K562 (cell line): Measurements from ENCODE around the gene PTPRG. TPM values are rescaled to one million over a fixed set of nuclear protein-coding genes. Genes with fewer than 3 reads are reported as not detected.

ENCODE experiments used
- ATAC-seq: fragments of 200-7000 bp; cut with Tn5 transposase; 3 replicates; pipeline ENCODE4 v1.9.1; 2020; ENCODE audit warnings: moderate library complexity
- BruUV-seq: library from RNA; stranded (reverse); fragments of 400-500 nt; replicated peaks from 2 replicates; lab custom pipeline; 2021; lab: Mats Ljungman, UMichigan
- CTCF ChIA-PET: fragments of 300-600 bp; formaldehyde crosslinking; extraction: SDS; loops from one replicate; lab custom pipeline; 2021; ENCODE audit warnings: low intra/inter-chr PET ratio; lab: Yijun Ruan, JAX
- POLR2A ChIA-PET: fragments of 300-600, 350-650 bp; sonication (Branson Sonifier 250); formaldehyde crosslinking; extraction: SDS; loops from one replicate; lab custom pipeline; 2021; ENCODE audit warnings: antibody characterized with exemption, inconsistent platforms; lab: Yijun Ruan, JAX
- DNase-seq, 4 experiments: peaks; one replicate each; pipeline versions ENCODE4 v3.0.0 to v3.0.0-alpha.2; 2011 to 2018; ENCODE audit warnings: low spot score in 3 of 4, mixed read lengths in 3 of 4; ENCODE audit errors: extremely low read depth in 1 of 4
- FAIRE-seq: peaks from 2 replicates; lab custom pipeline; 2011; peaks lifted over from hg19 to GRCh38; lab: Jason Lieb, UNC
- H2AFZ ChIP-seq: 2 replicates; pipeline ENCODE4 v1.6.0; 2011; ENCODE audit warnings: low read depth, low read length, control low read depth, inconsistent platforms
- H3K27ac ChIP-seq: fragments of 200-600 bp; 3 replicates; pipeline ENCODE4 v1.8.0; 2011; ENCODE audit warnings: low read depth, mild to moderate bottlenecking, control low read depth, inconsistent platforms, low read length, moderate library complexity, mixed read lengths; ENCODE audit errors: extremely low read depth
- H3K27me3 ChIP-seq, 2 experiments: fragments of 300-600 bp in 1 of 2; 2 replicates in 1 of 2; 3 replicates in 1 of 2; pipeline versions ENCODE4 v1.6.0 to v1.8.0; 2011; ENCODE audit warnings: inconsistent platforms in 2 of 2, low read length in 2 of 2, mild to moderate bottlenecking in 1 of 2, mixed read lengths in 1 of 2, moderate library complexity in 1 of 2; ENCODE audit not compliant: control insufficient read depth in 2 of 2, insufficient read depth in 2 of 2
- H3K36me3 ChIP-seq: fragments of 300-600 bp; 3 replicates; pipeline ENCODE4 v1.8.0; 2011; ENCODE audit warnings: mild to moderate bottlenecking, low read length, inconsistent platforms; ENCODE audit not compliant: control insufficient read depth, insufficient read depth
- H3K4me1 ChIP-seq, 2 experiments: fragments of 200-600 bp in 1 of 2; replicated peaks in 1 of 2; 2 replicates in 1 of 2; 3 replicates in 1 of 2; pipeline versions ENCODE4 v1.5.1 to v1.8.0; 2011; ENCODE audit warnings: inconsistent platforms in 2 of 2, low read length in 2 of 2, mild to moderate bottlenecking in 1 of 2, mixed read lengths in 1 of 2, moderate library complexity in 1 of 2; ENCODE audit not compliant: control insufficient read depth in 2 of 2, insufficient read depth in 2 of 2
- H3K4me2 ChIP-seq: 2 replicates; pipeline ENCODE4 v1.6.1; 2011; ENCODE audit warnings: low read length, control low read depth, inconsistent platforms, mixed read lengths; ENCODE audit not compliant: insufficient read depth
- H3K4me3 ChIP-seq: fragments of 200-600 bp; sonication (generic), shearing (Covaris generic); 2 replicates; pipeline ENCODE4 v1.5.1; 2016; ENCODE audit warnings: control low read depth, inconsistent platforms
- H3K79me2 ChIP-seq: fragments of 200-600 bp; 3 replicates; pipeline ENCODE4 v1.8.0; 2011; ENCODE audit warnings: low read length, inconsistent platforms; ENCODE audit not compliant: control insufficient read depth, insufficient read depth
- H3K9ac ChIP-seq, 2 experiments: 2 replicates each; pipeline versions ENCODE4 v1.6.0 to v1.6.1; 2011; ENCODE audit warnings: low read depth in 2 of 2, low read length in 2 of 2, control low read depth in 1 of 2, inconsistent platforms in 1 of 2, mild to moderate bottlenecking in 1 of 2, mixed read lengths in 1 of 2; ENCODE audit not compliant: insufficient read depth in 1 of 2
- H3K9me1 ChIP-seq: one replicate; pipeline ENCODE4 v1.6.0; 2011; ENCODE audit warnings: inconsistent platforms, mild to moderate bottlenecking, low read length, moderate library complexity; ENCODE audit not compliant: control insufficient read depth, insufficient read depth
- H3K9me3 ChIP-seq: replicated peaks from 2 replicates; pipeline ENCODE4 v1.5.1; 2011; ENCODE audit warnings: low read depth, low read length, inconsistent platforms; ENCODE audit not compliant: control insufficient read depth, insufficient read depth
- H4K20me1 ChIP-seq: replicated peaks from 2 replicates; pipeline ENCODE4 v1.6.1; 2011; ENCODE audit warnings: low read length, inconsistent platforms, mixed read lengths; ENCODE audit not compliant: control insufficient read depth, insufficient read depth
- BACH1 ChIP-seq: fragments of 200-800 bp; sonication (Bioruptor generic); IDR thresholded peaks from 2 replicates; pipeline ENCODE4 v1.6.1; 2016; ENCODE audit warnings: missing genetic modification characterization, missing compliant biosample characterization
- ELF4 ChIP-seq: fragments of 450-650 bp; formaldehyde crosslinking; IDR thresholded peaks from 2 replicates; pipeline ENCODE4 v1.4.0; 2022; ENCODE audit warnings: missing genetic modification characterization
- FOXJ2 ChIP-seq: fragments of 200-800 bp; sonication (Bioruptor generic); IDR thresholded peaks from 2 replicates; pipeline ENCODE4 v1.6.1; 2016; ENCODE audit warnings: missing genetic modification characterization, missing compliant biosample characterization
- HNRNPH1 ChIP-seq: fragments of 200-400 bp; formaldehyde crosslinking; optimal IDR thresholded peaks from 2 replicates; pipeline ENCODE3; 2017; ENCODE audit warnings: low read depth, mild to moderate bottlenecking, low read length, moderate library complexity
- KAT8 ChIP-seq: fragments of 450-650 bp; IDR thresholded peaks from 2 replicates; pipeline ENCODE4 v1.6.1; 2016; ENCODE audit warnings: low read depth, mild to moderate bottlenecking
- LEF1 ChIP-seq: fragments of 450-650 bp; IDR thresholded peaks from 2 replicates; pipeline ENCODE4 v1.6.1; 2016; ENCODE audit warnings: mild to moderate bottlenecking
- MIER1 ChIP-seq: fragments of 450-650 bp; IDR thresholded peaks from 2 replicates; pipeline ENCODE4 v1.6.1; 2016; ENCODE audit warnings: antibody characterized with exemption, mild to moderate bottlenecking, low read depth
- NCOA1 ChIP-seq: fragments of 450-650 bp; IDR thresholded peaks from 2 replicates; pipeline ENCODE4 v1.6.1; 2016; ENCODE audit warnings: low read depth
- NFATC3 ChIP-seq: fragments of 450-650 bp; IDR thresholded peaks from 2 replicates; pipeline ENCODE4 v1.6.1; 2017; ENCODE audit warnings: mild to moderate bottlenecking
- RB1 ChIP-seq: fragments of 450-650 bp; IDR thresholded peaks from 2 replicates; pipeline ENCODE4 v1.6.1; 2017; ENCODE audit warnings: low read depth, mild to moderate bottlenecking
- SNIP1 ChIP-seq: fragments of 450-650 bp; IDR thresholded peaks from 2 replicates; pipeline ENCODE4 v1.7.1; 2017; ENCODE audit warnings: low read depth, mild to moderate bottlenecking
- SRSF9 ChIP-seq: fragments of 200-400 bp; formaldehyde crosslinking; IDR thresholded peaks from 2 replicates; pipeline ENCODE4 v1.6.1; 2017; ENCODE audit warnings: low read depth, low read length, borderline replicate concordance
- STAT5B ChIP-seq: fragments of 250-450 bp; sonication (Bioruptor Pico); IDR thresholded peaks from 2 replicates; pipeline ENCODE4 v1.8.0; 2021; ENCODE audit warnings: mild to moderate bottlenecking, inconsistent platforms
- ZNF146 ChIP-seq: IDR thresholded peaks from one replicate; pipeline ENCODE4 v1.6.1; 2018; ENCODE audit warnings: missing compliant biosample characterization; ENCODE audit not compliant: unreplicated experiment
- WGBS: fragments of 100-300 bp; shearing (Covaris generic); methylation state at CpG from one replicate; pipeline ENCODE4 v1.1.6; 2016; ENCODE audit warnings: low coverage, mixed read lengths; ENCODE audit not compliant: insufficient coverage; ENCODE audit errors: missing lambda C conversion rate; 5-methylcytosine and 5-hydroxymethylcytosine counted together
- in situ Hi-C: fragments of 300-500 bp; cut with MboI; formaldehyde crosslinking; loops from 4 replicates; pipeline ENCODE4 v1.15.0; 2018; ENCODE audit warnings: inconsistent platforms, mixed read lengths
- intact Hi-C: fragments of 100-400 bp; cut with micrococcal nuclease; formaldehyde crosslinking; loops from 2 replicates; pipeline ENCODE4 v1.14.2; 2022
- polyA plus RNA-seq, 8 experiments: library from polyadenylated mRNA; depleted of rRNA in 4 of 8; stranded (reverse) in 5 of 8; unstranded in 3 of 8; fragments of >200 nt; fragmentation: Nextera tagmentation in 2 of 8; fragmentation: Illumina TruSeq in 1 of 8; extraction: Ambion mirVana in 2 of 8; extraction: Trizol in 1 of 8; gene quantifications; 2 replicates each; pipeline versions ENCODE4 v1.2.1 to v1.2.3, GENCODE V29; 2011 to 2014; ENCODE audit warnings: inconsistent platforms in 1 of 8, missing spikeins in 1 of 8
- total RNA-seq, 7 experiments: library from RNA; depleted of rRNA in 6 of 7; stranded (reverse); fragments of >200 nt in 6 of 7; fragmentation: Illumina TruSeq in 2 of 7; extraction: Trizol in 2 of 7; gene quantifications; 2 replicates each; pipeline versions ENCODE4 v1.2.1 to v1.2.3, GENCODE V29; 2011 to 2021; ENCODE audit warnings: low replicate concordance in 1 of 7
- TF ChIP-seq, protein P1 (sequence below): fragments of 250-450 bp; sonication (Bioruptor Pico); IDR thresholded peaks from 2 replicates; pipeline ENCODE4 v1.5.0; 2021

PTPRG gene
- total and polyA plus RNA-seq, 9 of the 15 experiments (the other 6 are each of a cell fraction or from before 2014, with no cell fraction given): 0.16 TPM; not detected in 8

- no peak for FAIRE-seq
- intact Hi-C loops: no loop called here
- no peak for ATAC-seq
- Histone ChIP-seq H2AFZ (no peak overlapping the region), H3K9me1 (no peaks in the 10 kb centered on the region), H3K27me3 (no peaks in the 10 kb centered on the region), H3K4me3 (no peak overlapping the region), H3K27ac (no peak overlapping the region), H3K4me2 (no peak overlapping the region), H3K9ac (no peak overlapping the region), H3K9me3 (no peaks in the 10 kb centered on the region), H3K79me2 (no peaks in the 10 kb centered on the region), H3K4me1 (no peaks in the 10 kb centered on the region), H4K20me1 (no peaks in the 10 kb centered on the region)
- ChIA-PET CTCF (no interaction called here), POLR2A (no interaction called here)
- 2% methylated on average over 5 of the region's 6 CpGs for WGBS
- no TSS peak for BruUV-seq
- DNase-seq: no peak
- in situ Hi-C loops: no loop called here
- no peak for TF ChIP-seq RB1
- TF ChIP-seq SRSF9: no peak
- TF ChIP-seq SNIP1: no peak
- no peak for TF ChIP-seq BACH1 (tag)
- TF ChIP-seq KAT8: no peak
- no peak for TF ChIP-seq NCOA1
- no peak for TF ChIP-seq MIER1
- no peak for TF ChIP-seq NFATC3
- no peak for TF ChIP-seq ELF4 (CRISPR knock-in tag)
- no peak for TF ChIP-seq FOXJ2
- no peak for TF ChIP-seq STAT5B (CRISPR knock-in tag)
- TF ChIP-seq, protein P1, sequence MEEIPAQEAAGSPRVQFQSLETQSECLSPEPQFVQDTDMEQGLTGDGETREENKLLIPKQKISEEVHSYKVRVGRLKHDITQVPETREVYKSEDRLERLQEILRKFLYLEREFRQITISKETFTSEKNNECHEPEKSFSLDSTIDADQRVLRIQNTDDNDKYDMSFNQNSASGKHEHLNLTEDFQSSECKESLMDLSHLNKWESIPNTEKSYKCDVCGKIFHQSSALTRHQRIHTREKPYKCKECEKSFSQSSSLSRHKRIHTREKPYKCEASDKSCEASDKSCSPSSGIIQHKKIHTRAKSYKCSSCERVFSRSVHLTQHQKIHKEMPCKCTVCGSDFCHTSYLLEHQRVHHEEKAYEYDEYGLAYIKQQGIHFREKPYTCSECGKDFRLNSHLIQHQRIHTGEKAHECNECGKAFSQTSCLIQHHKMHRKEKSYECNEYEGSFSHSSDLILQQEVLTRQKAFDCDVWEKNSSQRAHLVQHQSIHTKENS (CRISPR knock-in tag): no peak
- no peak for TF ChIP-seq ZNF146 (CRISPR knock-in tag)
- no peak for TF ChIP-seq HNRNPH1
- no peak for TF ChIP-seq LEF1
- TF ChIP-seq, all 486 proteins: peak for 0
- no peaks in the 10 kb centered on the region for H3K36me3 ChIP-seq
Measured at GRCh38 chr3:61783993-61784718, 222.8 kb downstream of the PTPRG start.
